Suppressor macrophage (primary cell): ENCODE data around the gene TARDBP.
"Not testable (repeated sequence)": the region's sequence is repeated elsewhere in the genome, so short reads cannot be mapped to it uniquely, and the experiment has no call there.

Experiments used
- DNase-seq, 4 experiments: peaks; one replicate each; pipeline ENCODE4 v3.0.0-alpha.2; 2020 to 2022

Gene TARDBP

GRCh38 chr1:10992864-10993263 lies 19.6 kb upstream of the TARDBP start:
- DNase-seq = no peak

GRCh38 chr1:10996100-10996499 lies 16.4 kb upstream of the TARDBP start:
- no peak for DNase-seq

GRCh38 chr1:11000526-11000925 lies 11.9 kb upstream of the TARDBP start:
- no peak for DNase-seq

- DNase-seq = no peak
Observed at GRCh38 chr1:11013160-11013531, 692 bp downstream of the TARDBP start.

GRCh38 chr1:11019358-11019757 lies 6.9 kb downstream of the TARDBP start:
- DNase-seq = not testable (repeated sequence)

GRCh38 chr1:11019971-11020370 lies 7.5 kb downstream of the TARDBP start:
- DNase-seq = no peak

- no peak for DNase-seq
Observed at GRCh38 chr1:11023201-11023600, 10.7 kb downstream of the TARDBP start.

- DNase-seq = no peak
Observed at GRCh38 chr1:11024154-11024873, 11.9 kb downstream of the TARDBP start.

GRCh38 chr1:11024874-11025203 lies 12.4 kb downstream of the TARDBP start:
- DNase-seq = no peak

- DNase-seq = no peak
Observed at GRCh38 chr1:11025618-11026017, 13.2 kb downstream of the TARDBP start.

- DNase-seq = no peak
Observed at GRCh38 chr1:11026052-11026451, 13.6 kb downstream of the TARDBP start.

- no peak for DNase-seq
Observed at GRCh38 chr1:11026903-11027302, 14.4 kb downstream of the TARDBP start.

- DNase-seq = no peak
Observed at GRCh38 chr1:11027316-11027715, 14.9 kb downstream of the TARDBP start.

- DNase-seq = no peak
Observed at GRCh38 chr1:11028018-11028417, 15.6 kb downstream of the TARDBP start.

GRCh38 chr1:11030865-11031264 lies 18.4 kb downstream of the TARDBP start:
- no peak for DNase-seq

GRCh38 chr1:11031624-11032262 lies 19.3 kb downstream of the TARDBP start:
- DNase-seq = no peak

GRCh38 chr1:11037019-11037739 lies 24.7 kb downstream of the TARDBP start:
- not testable (repeated sequence) for DNase-seq

GRCh38 chr1:11037740-11038182 lies 25.3 kb downstream of the TARDBP start:
- DNase-seq = peak; percentile 87 to 93 (median 90)

- no peak for DNase-seq
Observed at GRCh38 chr1:11039351-11040104, 27.1 kb downstream of the TARDBP start.

- not testable (repeated sequence) for DNase-seq
Observed at GRCh38 chr1:11040105-11040429, 27.6 kb downstream of the TARDBP start.

GRCh38 chr1:11041048-11041447 lies 28.6 kb downstream of the TARDBP start:
- no peak for DNase-seq

- no peak for DNase-seq
Observed at GRCh38 chr1:11042065-11042464, 29.6 kb downstream of the TARDBP start.
